ENCODE data around the gene IL1RL2. TPM values are rescaled to one million over a fixed set of nuclear protein-coding genes. Genes with fewer than 3 reads are reported as not detected.
A peak's percentile ranks its signal among the peaks of the same experiment; 100 is the strongest.

IL1RL2 gene
- total and polyA plus RNA-seq, 7 donors, result 0.27 to 0.74 (median 0.43) TPM

- DNase-seq (peak in 1 of 2 donors; percentile 28), ATAC-seq (peak; percentile 81 to 92 (median 90))
- intact Hi-C loops (cut with DNase I), result no loop called here
- 19 to 33% (median 26%) methylated on average over 3 of the region's 3 CpGs for WGBS, 3 donors
- Histone ChIP-seq H3K36me3 (ENCODE audit: insufficient read depth in 1 of 2, low read depth in 1 of 2) (no peaks in the 10 kb centered on the region), H3K27me3 (ENCODE audit: insufficient read depth in 3 of 3, low read length in 2 of 3) (no peaks in the 10 kb centered on the region), H3K9me3 (no peaks in the 10 kb centered on the region), H3K4me3 (no peak overlapping the region), H3K27ac (no peak overlapping the region), H3K4me1 (no peaks in the 10 kb centered on the region)
- no peak for TF ChIP-seq CTCF (IDR thresholded peaks at IDR 0.05)
Measured at GRCh38 chr2:102278720-102279390, 92.0 kb downstream of the IL1RL2 start.

- 76 to 90% (median 87%) methylated on average over 1 of the region's 1 CpG for WGBS, 3 donors
- no peaks in the 10 kb centered on the region for H3K9me3 ChIP-seq
- H3K4me1 ChIP-seq, result no peaks in the 10 kb centered on the region
- no peak for DNase-seq
- peaks cover 0 to 2% (median 0%) of the 10 kb centered on the region in 3 donors for H3K27me3 ChIP-seq (ENCODE audit: insufficient read depth in 3 of 3, low read length in 2 of 3)
- H3K27ac ChIP-seq, result no peak overlapping the region
- no peaks in the 10 kb centered on the region for H3K36me3 ChIP-seq (ENCODE audit: insufficient read depth in 1 of 2, low read depth in 1 of 2)
- H3K4me3 ChIP-seq, result no peak overlapping the region
- no peak for ATAC-seq
- TF ChIP-seq CTCF (IDR thresholded peaks at IDR 0.05), result no peak
- intact Hi-C loops (cut with DNase I), result no loop called here
Measured at GRCh38 chr2:102279391-102279735, 92.5 kb downstream of the IL1RL2 start.

GRCh38 chr2:102282678-102283091, 95.9 kb downstream of the IL1RL2 start:
- Histone ChIP-seq H3K4me3 (no peak overlapping the region), H3K36me3 (ENCODE audit: insufficient read depth in 1 of 2, low read depth in 1 of 2) (no peaks in the 10 kb centered on the region), H3K27ac (no peak overlapping the region), H3K9me3 (no peaks in the 10 kb centered on the region), H3K27me3 (ENCODE audit: insufficient read depth in 3 of 3, low read length in 2 of 3) (peaks cover 0 to 2% (median 0%) of the 10 kb centered on the region in 3 donors), H3K4me1 (no peaks in the 10 kb centered on the region)
- intact Hi-C loops (cut with DNase I), result no loop called here
- DNase-seq (no peak), ATAC-seq (no peak)
- TF ChIP-seq CTCF (IDR thresholded peaks at IDR 0.05), result no peak
- WGBS, 3 donors, result 63 to 68% (median 67%) methylated on average over 2 of the region's 2 CpGs

- H3K4me1 ChIP-seq, result no peaks in the 10 kb centered on the region
- no peak overlapping the region for H3K4me3 ChIP-seq
- no peaks in the 10 kb centered on the region for H3K36me3 ChIP-seq (ENCODE audit: insufficient read depth in 1 of 2, low read depth in 1 of 2)
- no peaks in the 10 kb centered on the region for H3K9me3 ChIP-seq
- H3K27me3 ChIP-seq (ENCODE audit: insufficient read depth in 3 of 3, low read length in 2 of 3), result peaks cover 0 to 2% (median 0%) of the 10 kb centered on the region in 3 donors
- no peak for TF ChIP-seq CTCF (IDR thresholded peaks at IDR 0.05)
- no peak for ATAC-seq
- no peak for DNase-seq
- 91 to 95% (median 94%) methylated on average over 1 of the region's 1 CpG for WGBS, 3 donors
- H3K27ac ChIP-seq, result no peak overlapping the region
- intact Hi-C loops (cut with DNase I), result no loop called here
Measured at GRCh38 chr2:102283996-102284395, 97.2 kb downstream of the IL1RL2 start.

GRCh38 chr2:102284611-102285010, 97.8 kb downstream of the IL1RL2 start:
- WGBS, 3 donors, result 85 to 98% (median 90%) methylated on average over 3 of the region's 3 CpGs
- no peaks in the 10 kb centered on the region for H3K4me1 ChIP-seq
- no peaks in the 10 kb centered on the region for H3K36me3 ChIP-seq (ENCODE audit: insufficient read depth in 1 of 2, low read depth in 1 of 2)
- H3K4me3 ChIP-seq, result no peak overlapping the region
- DNase-seq (no peak), ATAC-seq (no peak)
- peaks cover 0 to 2% (median 0%) of the 10 kb centered on the region in 3 donors for H3K27me3 ChIP-seq (ENCODE audit: insufficient read depth in 3 of 3, low read length in 2 of 3)
- H3K9me3 ChIP-seq, result no peaks in the 10 kb centered on the region
- intact Hi-C loops (cut with DNase I), result no loop called here
- no peak overlapping the region for H3K27ac ChIP-seq
- no peak for TF ChIP-seq CTCF (IDR thresholded peaks at IDR 0.05)
